GM12878 (cell line): ENCODE results near the gene KIF23. TPM values are rescaled to one million over a fixed set of nuclear protein-coding genes. Genes with fewer than 3 reads are reported as not detected.

Source experiments
- ATAC-seq: fragments of 200-7000 bp; cut with Tn5 transposase; 3 replicates; pipeline ENCODE4 v1.9.1; 2020; ENCODE audit warnings: mild to moderate bottlenecking, moderate library complexity
- BruUV-seq: library from RNA; stranded (reverse); fragments of 400-500 nt; replicated peaks from 2 replicates; lab custom pipeline; 2021; lab: Mats Ljungman, UMichigan
- CTCF ChIA-PET: fragments of 300-600 bp; sonication (Branson Sonifier 250); formaldehyde crosslinking; extraction: SDS; loops from one replicate; lab custom pipeline; 2021; ENCODE audit warnings: inconsistent platforms; lab: Yijun Ruan, JAX
- POLR2A ChIA-PET: fragments of 350-600 bp; formaldehyde crosslinking; extraction: SDS; loops from one replicate; lab custom pipeline; 2021; ENCODE audit warnings: inconsistent platforms; lab: Charles Lee
- RAD21 ChIA-PET: fragments of 300-600 bp; sonication (Branson Sonifier 250); formaldehyde crosslinking; loops from one replicate; lab custom pipeline; 2023; ENCODE audit warnings: antibody characterized with exemption; ENCODE audit not compliant: unreplicated experiment; lab: Charles Lee
- SMC1A ChIA-PET: fragments of 300-600 bp; sonication (Branson Sonifier 250); formaldehyde crosslinking; loops from one replicate; lab custom pipeline; 2023; ENCODE audit not compliant: unreplicated experiment, uncharacterized antibody; lab: Charles Lee
- DNase-seq: peaks from one replicate; pipeline ENCODE4 v3.0.0-alpha.2; 2011; ENCODE audit warnings: low read depth, low spot score
- FAIRE-seq: peaks from 3 replicates; lab custom pipeline; 2011; peaks lifted over from hg19 to GRCh38; lab: Jason Lieb, UNC
- H2AFZ ChIP-seq: 2 replicates; pipeline ENCODE4 v1.6.0; 2011; ENCODE audit warnings: low read depth, low read length, control low read depth; ENCODE audit not compliant: control insufficient read depth
- H3K27ac ChIP-seq: 2 replicates; pipeline ENCODE4 v1.5.1; 2011; ENCODE audit warnings: control low read depth; ENCODE audit not compliant: control insufficient read depth, insufficient read depth
- H3K27me3 ChIP-seq, 2 experiments: replicated peaks in 1 of 2; 2 replicates each; pipeline versions ENCODE4 v1.6.0 to v1.6.1; 2011; ENCODE audit warnings: low read length in 1 of 2; ENCODE audit not compliant: control insufficient read depth in 2 of 2, insufficient read depth in 2 of 2
- H3K36me3 ChIP-seq, 2 experiments: 2 replicates each; pipeline ENCODE4 v1.5.1; 2011; ENCODE audit warnings: low read length in 1 of 2; ENCODE audit not compliant: control insufficient read depth in 2 of 2, insufficient read depth in 2 of 2
- H3K4me1 ChIP-seq: 2 replicates; pipeline ENCODE4 v1.6.1; 2011; ENCODE audit warnings: mild to moderate bottlenecking, low read length, moderate library complexity, mixed read lengths; ENCODE audit not compliant: control insufficient read depth, insufficient read depth
- H3K4me2 ChIP-seq: 2 replicates; pipeline ENCODE4 v1.6.0; 2011; ENCODE audit warnings: control low read depth; ENCODE audit not compliant: control insufficient read depth, insufficient read depth
- H3K4me3 ChIP-seq: fragments of 200-600 bp; sonication (generic); 2 replicates; pipeline ENCODE4 v1.5.1; 2016
- H3K79me2 ChIP-seq: 2 replicates; pipeline ENCODE4 v1.6.0; 2011; ENCODE audit warnings: low read length; ENCODE audit not compliant: control insufficient read depth, insufficient read depth
- H3K9ac ChIP-seq: 2 replicates; pipeline ENCODE4 v1.8.0; 2011; ENCODE audit warnings: low read length, control low read depth, mixed read lengths; ENCODE audit not compliant: control insufficient read depth, insufficient read depth
- H3K9me3 ChIP-seq: replicated peaks from 3 replicates; pipeline ENCODE4 v1.5.1; 2011; ENCODE audit warnings: mild to moderate bottlenecking, low read length; ENCODE audit not compliant: control insufficient read depth, insufficient read depth
- H4K20me1 ChIP-seq: 2 replicates; pipeline ENCODE4 v1.6.0; 2011; ENCODE audit not compliant: control insufficient read depth, insufficient read depth
- CHD4 ChIP-seq: fragments of 200-600 bp; sonication (generic); IDR thresholded peaks from 2 replicates; pipeline ENCODE4 v1.6.1; 2016; ENCODE audit warnings: mild to moderate bottlenecking
- CTCF ChIP-seq, 3 experiments: IDR thresholded peaks in 2 of 3; conservative IDR thresholded peaks in 1 of 3; 2 replicates each; pipeline ENCODE4 v1.5.1; 2011; ENCODE audit warnings: low read depth in 3 of 3, low read length in 3 of 3, mild to moderate bottlenecking in 3 of 3, control low read depth in 2 of 3, moderate library complexity in 2 of 3, inconsistent platforms in 1 of 3, mixed read lengths in 1 of 3; ENCODE audit not compliant: control insufficient read depth in 2 of 3, insufficient read depth in 1 of 3; ENCODE audit errors: extremely low read depth in 1 of 3
- HSF1 ChIP-seq: fragments of 150-350 bp; IDR thresholded peaks from 2 replicates; pipeline ENCODE4 v1.6.1; 2014; ENCODE audit warnings: mild to moderate bottlenecking, low read depth, low read length
- IRF3 ChIP-seq: fragments of 450-650 bp; IDR thresholded peaks from 2 replicates; pipeline ENCODE4 v1.6.1; 2014; ENCODE audit warnings: mild to moderate bottlenecking
- NFIC ChIP-seq: IDR thresholded peaks from 2 replicates; pipeline ENCODE4 v1.6.1; 2012; ENCODE audit warnings: low read depth, mild to moderate bottlenecking, inconsistent platforms, low read length, moderate library complexity
- RFX5 ChIP-seq: IDR thresholded peaks from 2 replicates; pipeline ENCODE4 v1.6.1; 2011; ENCODE audit warnings: low read depth, low read length, improper control_type of control experiment
- SP1 ChIP-seq: IDR thresholded peaks from one replicate; pipeline ENCODE4 v1.6.1; 2011; ENCODE audit warnings: low read depth, low read length
- ZBTB33 ChIP-seq: fragments of 450-650 bp; IDR thresholded peaks from 2 replicates; pipeline ENCODE4 v1.6.1; 2017; ENCODE audit warnings: mild to moderate bottlenecking
- ZSCAN29 ChIP-seq: fragments of 450-650 bp; IDR thresholded peaks from 2 replicates; pipeline ENCODE4 v1.6.1; 2017; ENCODE audit warnings: mild to moderate bottlenecking, moderate library complexity
- WGBS: methylation state at CpG from one replicate; pipeline ENCODE4 v1.1.6; 2016; ENCODE audit warnings: low lambda C conversion rate; ENCODE audit not compliant: insufficient replicate concordance, insufficient coverage; ENCODE audit errors: missing lambda C conversion rate; 5-methylcytosine and 5-hydroxymethylcytosine counted together
- in situ Hi-C: fragments of 300-500 bp; cut with MboI; formaldehyde crosslinking; loops from 9 replicates; pipeline ENCODE4 v1.14.3; 2018; ENCODE audit warnings: mixed read lengths
- intact Hi-C: fragments of 100-400 bp; cut with micrococcal nuclease; formaldehyde crosslinking; loops from one replicate; pipeline ENCODE4 v1.14.2; 2022; ENCODE audit not compliant: unreplicated experiment
- polyA plus RNA-seq, 11 experiments: library from polyadenylated mRNA; depleted of rRNA in 4 of 11; unstranded in 6 of 11; stranded (reverse) in 5 of 11; fragments of >200 nt; fragmentation: Nextera tagmentation in 4 of 11; fragmentation: Illumina TruSeq in 1 of 11; extraction: Ambion mirVana in 4 of 11; extraction: Trizol in 1 of 11; gene quantifications; 1 replicate in 1 of 11; 2 replicates in 10 of 11; pipeline versions ENCODE4 v1.2.1 to v1.2.3, GENCODE V29; 2011 to 2016; ENCODE audit warnings: inconsistent platforms in 2 of 11, missing spikeins in 2 of 11, low read depth in 1 of 11
- total RNA-seq, 4 experiments: library from RNA; depleted of rRNA in 3 of 4; stranded (reverse); fragments of >200 nt in 3 of 4; fragmentation: Illumina TruSeq in 1 of 4; extraction: Trizol in 1 of 4; gene quantifications; 2 replicates each; pipeline versions ENCODE4 v1.2.1 to v1.2.3, GENCODE V29; 2013 to 2021
- TF ChIP-seq, protein P1 (sequence below): fragments of 450-650 bp; IDR thresholded peaks from 2 replicates; pipeline ENCODE4 v1.6.1; 2016; ENCODE audit warnings: mild to moderate bottlenecking
- TF ChIP-seq, protein P2 (sequence below): fragments of 450-650 bp; IDR thresholded peaks from 2 replicates; pipeline ENCODE4 v1.6.1; 2017; ENCODE audit warnings: mild to moderate bottlenecking, low read depth, inconsistent platforms; ENCODE audit not compliant: poor library complexity, severe bottlenecking
- TF ChIP-seq, protein P3 (sequence below): IDR thresholded peaks from 2 replicates; pipeline ENCODE4 v1.6.1; 2012; ENCODE audit warnings: low read depth, low read length, improper control_type of control experiment

Gene KIF23
- total and polyA plus RNA-seq, 10 of the 15 experiments (the other 5 are each of a cell fraction or from before 2014, with no cell fraction given): 28.0 to 62.5 (median 46.6) TPM

DNA sequence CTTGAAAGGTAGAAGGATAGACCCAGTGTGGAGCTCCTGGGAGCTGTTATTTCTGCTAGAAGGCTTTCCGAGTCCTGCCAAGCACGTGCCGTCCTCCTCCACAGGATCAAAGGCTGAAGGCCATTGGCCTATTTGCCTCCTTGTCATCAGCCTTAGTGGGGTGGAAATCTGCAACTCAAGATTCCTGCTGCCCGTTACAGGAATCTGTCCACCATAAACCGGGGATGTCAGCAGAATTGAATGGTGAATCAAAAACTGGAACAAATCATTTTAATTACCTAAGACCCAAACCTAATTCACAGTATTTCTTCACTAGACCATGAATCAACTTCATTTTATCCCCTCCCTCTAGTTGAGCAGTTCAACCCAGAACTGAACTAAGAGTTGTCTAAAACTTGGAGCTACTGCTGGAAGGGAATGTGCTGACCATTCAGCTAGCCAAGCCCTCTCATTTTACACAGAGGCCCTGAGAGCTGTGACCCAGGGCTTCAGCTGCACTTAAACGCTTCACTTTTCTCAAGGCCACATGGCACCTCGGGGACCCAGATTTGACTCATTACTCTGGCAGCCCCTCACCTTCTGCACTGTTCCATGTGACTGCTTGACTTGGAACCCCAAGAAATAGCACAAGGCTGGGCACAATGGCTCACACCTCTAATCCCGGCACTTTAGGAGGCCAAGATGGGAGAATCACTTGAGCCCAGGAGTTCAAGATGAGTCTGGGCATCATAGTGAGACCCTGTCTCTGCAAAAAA, 36.8 kb upstream of the KIF23 start:
- in situ Hi-C loops: no loop called here
- DNase-seq (no peak), FAIRE-seq (no peak), ATAC-seq (no peak)
- ChIA-PET RAD21 (no interaction called here), SMC1A (interaction anchor here (0.6 kb wide), 1 partner anchor 196 kb away, joined by 3 read pairs; no protein-coding TSS in a partner anchor), POLR2A (interaction anchor here (0.7 kb wide), 1 partner anchor 30 kb away, joined by 7 read pairs; no protein-coding TSS in a partner anchor), CTCF (no interaction called here)
- BruUV-seq: no TSS peak
- Histone ChIP-seq H3K4me3 (no peak overlapping the region), H3K36me3 (no peaks in the 10 kb centered on the region), H4K20me1 (no peaks in the 10 kb centered on the region), H2AFZ (no peak overlapping the region), H3K4me2 (no peak overlapping the region), H3K79me2 (no peaks in the 10 kb centered on the region), H3K27ac (no peak overlapping the region), H3K9me3 (no peaks in the 10 kb centered on the region), H3K4me1 (no peaks in the 10 kb centered on the region), H3K27me3 (peaks cover 0 to 1% of the 10 kb centered on the region in 2 experiments; a peak in 2 of 4 replicates), H3K9ac (no peak overlapping the region)
- 16% methylated on average over 8 of the region's 8 CpGs for WGBS
- intact Hi-C loops: no loop called here
- TF ChIP-seq CHD4 (no peak), HSF1 (no peak), IRF3 (no peak), ZSCAN29 (no peak), SP1 (no peak), ZBTB33 (no peak), RFX5 (no peak), CTCF (IDR thresholded peaks at IDR 0.05 in 2 of 3, conservative IDR thresholded peaks at IDR 0.05 in 1 of 3; ENCODE audit: control insufficient read depth in 2 of 3, extremely low read depth in 1 of 3, insufficient read depth in 1 of 3, low read depth in 3 of 3, low read length in 3 of 3) (no peak), NFIC (no peak)
- TF ChIP-seq, protein P1, sequence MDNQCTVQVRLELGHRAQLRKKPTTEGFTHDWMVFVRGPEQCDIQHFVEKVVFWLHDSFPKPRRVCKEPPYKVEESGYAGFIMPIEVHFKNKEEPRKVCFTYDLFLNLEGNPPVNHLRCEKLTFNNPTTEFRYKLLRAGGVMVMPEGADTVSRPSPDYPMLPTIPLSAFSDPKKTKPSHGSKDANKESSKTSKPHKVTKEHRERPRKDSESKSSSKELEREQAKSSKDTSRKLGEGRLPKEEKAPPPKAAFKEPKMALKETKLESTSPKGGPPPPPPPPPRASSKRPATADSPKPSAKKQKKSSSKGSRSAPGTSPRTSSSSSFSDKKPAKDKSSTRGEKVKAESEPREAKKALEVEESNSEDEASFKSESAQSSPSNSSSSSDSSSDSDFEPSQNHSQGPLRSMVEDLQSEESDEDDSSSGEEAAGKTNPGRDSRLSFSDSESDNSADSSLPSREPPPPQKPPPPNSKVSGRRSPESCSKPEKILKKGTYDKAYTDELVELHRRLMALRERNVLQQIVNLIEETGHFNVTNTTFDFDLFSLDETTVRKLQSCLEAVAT: no peak
- TF ChIP-seq, protein P2, sequence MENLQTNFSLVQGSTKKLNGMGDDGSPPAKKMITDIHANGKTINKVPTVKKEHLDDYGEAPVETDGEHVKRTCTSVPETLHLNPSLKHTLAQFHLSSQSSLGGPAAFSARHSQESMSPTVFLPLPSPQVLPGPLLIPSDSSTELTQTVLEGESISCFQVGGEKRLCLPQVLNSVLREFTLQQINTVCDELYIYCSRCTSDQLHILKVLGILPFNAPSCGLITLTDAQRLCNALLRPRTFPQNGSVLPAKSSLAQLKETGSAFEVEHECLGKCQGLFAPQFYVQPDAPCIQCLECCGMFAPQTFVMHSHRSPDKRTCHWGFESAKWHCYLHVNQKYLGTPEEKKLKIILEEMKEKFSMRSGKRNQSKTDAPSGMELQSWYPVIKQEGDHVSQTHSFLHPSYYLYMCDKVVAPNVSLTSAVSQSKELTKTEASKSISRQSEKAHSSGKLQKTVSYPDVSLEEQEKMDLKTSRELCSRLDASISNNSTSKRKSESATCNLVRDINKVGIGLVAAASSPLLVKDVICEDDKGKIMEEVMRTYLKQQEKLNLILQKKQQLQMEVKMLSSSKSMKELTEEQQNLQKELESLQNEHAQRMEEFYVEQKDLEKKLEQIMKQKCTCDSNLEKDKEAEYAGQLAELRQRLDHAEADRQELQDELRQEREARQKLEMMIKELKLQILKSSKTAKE: no peak
- TF ChIP-seq, protein P3, sequence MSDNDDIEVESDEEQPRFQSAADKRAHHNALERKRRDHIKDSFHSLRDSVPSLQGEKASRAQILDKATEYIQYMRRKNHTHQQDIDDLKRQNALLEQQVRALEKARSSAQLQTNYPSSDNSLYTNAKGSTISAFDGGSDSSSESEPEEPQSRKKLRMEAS: no peak
